IPS-20b (cell line): ENCODE results near the gene WDR77.

Experiments
- H3K27ac ChIP-seq: one replicate; pipeline ENCODE4 v1.5.1; 2013; ENCODE audit warnings: low read length
- H3K27me3 ChIP-seq: 2 replicates; pipeline ENCODE4 v1.6.1; 2013; ENCODE audit warnings: mild to moderate bottlenecking, low read length, inconsistent platforms; ENCODE audit not compliant: insufficient read depth
- H3K36me3 ChIP-seq: 2 replicates; pipeline ENCODE4 v1.6.1; 2013; ENCODE audit warnings: low read depth, mild to moderate bottlenecking, inconsistent platforms, low read length, moderate library complexity; ENCODE audit not compliant: insufficient read depth
- H3K4me1 ChIP-seq: 2 replicates; pipeline ENCODE4 v1.6.1; 2013; ENCODE audit warnings: mild to moderate bottlenecking, control low read depth, inconsistent platforms, low read length, moderate library complexity; ENCODE audit not compliant: insufficient read depth
- H3K4me3 ChIP-seq: 2 replicates; pipeline ENCODE4 v1.5.1; 2013; ENCODE audit warnings: mild to moderate bottlenecking, low read length, inconsistent platforms
- H3K9ac ChIP-seq: 2 replicates; pipeline ENCODE4 v1.6.1; 2013; ENCODE audit warnings: low read depth, mild to moderate bottlenecking, inconsistent platforms, low read length, moderate library complexity
- H3K9me3 ChIP-seq: 2 replicates; pipeline ENCODE4 v1.6.1; 2013; ENCODE audit warnings: mild to moderate bottlenecking, low read depth, low read length, inconsistent platforms; ENCODE audit not compliant: insufficient read depth

The WDR77 gene

DNA sequence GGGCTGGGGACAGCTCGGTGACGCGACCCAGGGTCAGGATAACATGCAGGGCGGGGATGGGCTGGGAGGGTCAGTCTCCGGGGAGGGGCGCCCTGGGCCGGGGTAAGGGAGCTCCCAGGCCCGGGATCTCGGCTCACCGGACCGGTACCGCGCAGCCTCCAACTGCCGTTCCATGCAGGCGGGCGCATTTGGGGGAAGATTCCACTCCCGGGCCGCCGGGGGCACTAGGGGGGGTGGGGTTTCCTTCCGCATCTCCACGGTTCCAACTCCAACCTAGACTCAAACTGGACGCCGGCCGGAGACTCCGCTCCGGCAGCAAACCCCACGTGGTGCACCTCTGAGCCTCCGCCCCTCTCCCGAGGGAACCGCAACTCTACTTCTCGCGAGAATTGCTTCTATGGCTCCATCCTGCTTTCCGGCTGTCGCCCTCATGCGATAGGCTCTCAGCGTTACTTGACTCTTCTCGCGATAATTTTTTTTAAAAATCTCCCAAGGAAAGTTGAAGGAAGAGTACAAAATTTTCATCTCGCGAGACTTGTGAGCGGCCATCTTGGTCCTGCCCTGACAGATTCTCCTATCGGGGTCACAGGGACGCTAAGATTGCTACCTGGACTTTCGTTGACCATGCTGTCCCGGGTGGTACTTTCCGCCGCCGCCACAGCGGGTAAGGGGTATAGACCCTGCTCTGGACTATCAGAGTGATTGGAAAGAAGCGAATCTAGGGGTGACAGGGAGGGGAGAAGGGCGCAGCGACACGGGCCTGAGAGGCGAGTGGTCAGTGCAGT is at the start of gene WDR77, which contains the start of gene ATP5PB:
Gene WDR77 (minus strand): TSS at position 339 of the 785 bp plus-strand sequence. CDS start 87 bp downstream, at position 252.
Gene ATP5PB (plus strand): TSS at position 547 of the 785 bp plus-strand sequence. CDS start 78 bp downstream, at position 625.
- peaks cover 8% of the 10 kb centered on the region for H3K4me1 ChIP-seq
- peak within 1 kb of the TSS; percentile 87 for H3K4me3 ChIP-seq
- peaks cover 61% of the 10 kb centered on the region for H3K36me3 ChIP-seq
- H3K9me3 ChIP-seq, result no peaks in the 10 kb centered on the region
- no peaks in the 10 kb centered on the region for H3K27me3 ChIP-seq
- peak within 1 kb of the TSS; percentile 9 for H3K27ac ChIP-seq
- peak within 1 kb of the TSS; percentile 91 for H3K9ac ChIP-seq

DNA sequence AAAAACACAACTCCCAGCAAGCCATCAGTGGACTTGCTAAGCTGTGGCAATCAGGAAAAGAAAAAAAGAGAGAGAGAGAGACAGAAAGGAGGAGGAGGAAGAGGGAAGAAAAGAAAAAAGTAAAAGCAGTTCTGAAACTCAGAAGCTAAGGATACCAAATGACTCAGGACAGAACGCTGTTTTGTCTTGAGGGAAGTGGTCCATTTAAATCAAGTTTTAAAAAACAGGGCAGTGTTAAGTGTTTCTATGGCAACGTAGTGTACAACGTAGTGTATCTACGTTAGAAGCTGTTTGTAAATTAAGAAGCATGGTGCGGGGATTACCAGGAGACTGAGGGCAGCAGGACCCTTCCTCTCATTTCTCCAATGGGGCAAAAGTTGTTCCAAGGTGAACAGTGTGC is 48.5 kb upstream of the WDR77 start:
- Histone ChIP-seq H3K36me3 (no peaks in the 10 kb centered on the region), H3K27ac (no peak overlapping the region), H3K9me3 (no peaks in the 10 kb centered on the region), H3K9ac (no peak overlapping the region), H3K4me1 (no peaks in the 10 kb centered on the region), H3K4me3 (no peak overlapping the region), H3K27me3 (no peaks in the 10 kb centered on the region)

DNA sequence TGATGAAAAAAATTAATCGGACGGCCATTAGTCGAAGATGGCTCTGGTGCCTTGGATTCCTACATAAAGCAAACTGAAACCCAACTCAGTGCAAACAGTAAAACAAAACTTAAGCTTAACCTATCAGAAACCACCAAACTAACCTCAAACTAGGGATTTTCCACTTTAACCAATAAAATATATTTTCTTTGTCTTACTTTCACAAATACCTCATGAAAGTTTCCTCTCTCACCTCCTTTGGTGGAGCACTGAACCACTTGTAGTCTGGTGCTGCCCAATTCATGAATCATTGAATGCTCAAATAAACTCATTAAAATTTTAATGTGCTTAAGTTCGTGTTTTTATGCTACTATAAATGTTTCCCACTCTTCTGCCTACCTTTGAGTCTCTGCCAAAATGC is 47.3 kb upstream of the WDR77 start:
- H3K9me3 ChIP-seq, result no peaks in the 10 kb centered on the region
- H3K27me3 ChIP-seq, result no peaks in the 10 kb centered on the region
- H3K27ac ChIP-seq, result no peak overlapping the region
- H3K36me3 ChIP-seq, result no peaks in the 10 kb centered on the region
- no peak overlapping the region for H3K9ac ChIP-seq
- H3K4me1 ChIP-seq, result no peaks in the 10 kb centered on the region
- no peak overlapping the region for H3K4me3 ChIP-seq

DNA sequence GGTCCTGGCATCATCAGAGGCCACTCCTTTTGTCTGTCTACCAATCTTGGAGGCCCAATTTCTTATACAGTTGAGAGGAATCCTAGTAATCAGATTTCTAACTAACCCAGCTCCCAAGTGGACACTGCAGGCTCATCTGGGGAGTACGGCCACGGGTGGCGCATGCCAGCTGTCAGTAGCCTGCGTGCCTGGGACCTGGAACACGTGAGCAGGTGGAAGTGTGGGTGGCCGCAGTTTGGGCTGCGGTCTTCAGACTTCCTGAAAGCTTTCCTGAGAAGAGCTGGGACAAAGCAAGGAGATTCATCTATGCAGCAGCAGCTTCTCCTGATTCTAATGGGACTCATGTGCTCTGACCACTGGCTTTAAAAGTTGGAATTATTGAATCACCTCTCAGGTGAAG is 42.0 kb upstream of the WDR77 start:
- H3K27me3 ChIP-seq, result no peaks in the 10 kb centered on the region
- H3K36me3 ChIP-seq, result no peaks in the 10 kb centered on the region
- no peak overlapping the region for H3K4me3 ChIP-seq
- no peak overlapping the region for H3K9ac ChIP-seq
- no peaks in the 10 kb centered on the region for H3K9me3 ChIP-seq
- H3K27ac ChIP-seq, result no peak overlapping the region
- no peaks in the 10 kb centered on the region for H3K4me1 ChIP-seq

DNA sequence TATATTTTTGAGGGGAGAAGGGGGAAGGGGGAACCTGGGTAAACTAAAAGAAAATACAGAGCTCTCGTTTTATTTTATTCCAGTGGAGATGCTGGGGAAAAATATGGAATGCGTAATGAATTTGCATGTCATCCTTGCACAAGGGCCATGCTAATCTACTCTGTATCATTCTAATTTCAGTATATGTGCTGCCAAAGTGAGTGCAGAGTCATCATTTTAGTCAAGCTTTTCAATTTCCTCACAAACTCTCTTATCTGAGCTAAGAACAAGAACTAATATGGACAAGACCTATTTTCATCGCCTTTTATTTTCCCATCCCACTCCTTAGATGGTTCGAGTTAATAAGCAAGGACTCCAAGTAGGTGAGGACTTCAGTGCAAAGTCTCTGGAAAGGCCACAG is 41.2 kb upstream of the WDR77 start:
- Histone ChIP-seq H3K9ac (no peak overlapping the region), H3K4me3 (no peak overlapping the region), H3K9me3 (no peaks in the 10 kb centered on the region), H3K27me3 (no peaks in the 10 kb centered on the region), H3K27ac (no peak overlapping the region), H3K4me1 (no peaks in the 10 kb centered on the region), H3K36me3 (no peaks in the 10 kb centered on the region)

DNA sequence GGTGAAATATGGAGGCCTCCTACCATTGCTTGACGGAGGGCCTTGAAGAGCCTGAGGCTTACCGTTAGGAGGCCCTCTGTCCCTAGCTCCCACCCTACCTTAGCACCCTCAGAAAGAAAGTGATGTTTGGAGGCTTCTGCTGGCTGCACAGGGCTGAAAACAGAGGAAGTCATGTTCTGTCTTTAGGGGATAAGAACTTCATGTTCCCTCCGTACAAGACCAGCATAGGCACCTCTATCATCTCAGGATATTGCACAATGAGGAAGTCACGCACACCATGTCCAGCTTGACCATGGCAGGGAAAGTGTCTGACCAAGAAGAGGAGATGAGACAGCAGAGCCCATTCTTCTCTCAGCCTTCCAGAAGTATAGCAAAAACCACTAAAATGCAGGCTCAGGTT is 40.5 kb upstream of the WDR77 start:
- no peaks in the 10 kb centered on the region for H3K27me3 ChIP-seq
- no peak overlapping the region for H3K27ac ChIP-seq
- H3K9me3 ChIP-seq, result no peaks in the 10 kb centered on the region
- H3K9ac ChIP-seq, result no peak overlapping the region
- no peaks in the 10 kb centered on the region for H3K36me3 ChIP-seq
- no peaks in the 10 kb centered on the region for H3K4me1 ChIP-seq
- no peak overlapping the region for H3K4me3 ChIP-seq

DNA sequence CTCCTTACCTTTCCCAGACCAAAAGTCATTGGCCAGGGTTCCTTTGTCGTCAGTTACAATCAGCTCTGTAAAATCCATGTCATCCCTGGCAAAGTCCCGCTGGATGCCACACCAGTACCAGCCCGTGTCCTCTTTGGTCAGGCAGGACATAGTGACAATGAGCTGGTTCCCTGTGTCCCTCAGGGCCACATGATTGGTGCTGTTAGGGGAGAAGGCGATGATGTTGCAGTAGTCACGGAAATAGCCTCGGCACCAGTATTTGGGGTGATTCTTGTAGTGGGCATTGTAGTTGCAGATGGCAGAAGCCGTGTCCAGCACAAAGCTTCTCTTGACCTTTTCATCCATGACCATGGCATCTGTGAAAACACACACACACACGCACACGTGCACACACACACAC is 39.6 kb upstream of the WDR77 start:
- Histone ChIP-seq H3K27me3 (no peaks in the 10 kb centered on the region), H3K27ac (no peak overlapping the region), H3K9ac (no peak overlapping the region), H3K4me1 (no peaks in the 10 kb centered on the region), H3K4me3 (no peak overlapping the region), H3K9me3 (no peaks in the 10 kb centered on the region), H3K36me3 (no peaks in the 10 kb centered on the region)

DNA sequence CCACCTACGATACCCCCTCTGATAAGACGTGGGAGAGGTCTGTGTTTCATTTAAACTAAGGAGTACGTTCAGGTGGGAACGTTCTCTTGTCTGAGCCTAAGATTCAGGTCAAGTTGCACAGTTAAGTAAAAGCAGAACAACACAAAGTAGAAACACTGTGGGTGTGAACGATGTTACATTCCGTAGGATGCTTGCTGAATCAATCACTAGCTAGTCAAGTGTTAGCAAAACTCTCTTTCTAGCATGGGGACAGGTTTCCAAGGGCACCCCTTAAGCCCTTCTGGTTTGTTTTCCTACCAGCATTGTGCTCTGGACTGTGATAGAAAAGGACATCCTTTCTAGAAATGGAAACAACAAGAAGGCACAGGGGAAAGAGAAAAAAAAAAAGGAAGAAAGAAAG is 38.1 kb upstream of the WDR77 start:
- Histone ChIP-seq H3K27ac (no peak overlapping the region), H3K9ac (no peak overlapping the region), H3K4me3 (no peak overlapping the region), H3K9me3 (no peaks in the 10 kb centered on the region), H3K4me1 (no peaks in the 10 kb centered on the region), H3K27me3 (no peaks in the 10 kb centered on the region), H3K36me3 (no peaks in the 10 kb centered on the region)

DNA sequence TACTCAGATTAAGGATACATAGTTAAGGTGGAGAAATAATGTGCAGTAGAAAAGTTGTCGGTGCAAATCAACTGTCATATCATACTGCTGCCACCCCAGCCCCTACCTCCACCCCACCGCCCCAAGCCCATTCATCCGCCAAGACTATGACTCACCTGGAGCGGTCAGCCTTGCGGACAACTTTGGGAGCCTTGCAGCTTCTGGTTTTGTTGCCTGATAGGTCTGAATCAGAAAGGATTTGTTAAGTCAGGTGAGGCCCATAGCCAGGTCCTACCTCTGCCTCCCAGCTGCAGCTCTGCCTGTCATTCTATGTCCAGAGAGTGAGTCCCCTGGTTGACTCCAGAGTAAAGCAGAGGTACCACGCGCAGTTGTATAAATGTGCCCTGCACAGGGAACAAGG is 37.4 kb upstream of the WDR77 start:
- Histone ChIP-seq H3K27ac (no peak overlapping the region), H3K27me3 (no peaks in the 10 kb centered on the region), H3K4me3 (no peak overlapping the region), H3K9ac (no peak overlapping the region), H3K4me1 (no peaks in the 10 kb centered on the region), H3K9me3 (no peaks in the 10 kb centered on the region), H3K36me3 (no peaks in the 10 kb centered on the region)

DNA sequence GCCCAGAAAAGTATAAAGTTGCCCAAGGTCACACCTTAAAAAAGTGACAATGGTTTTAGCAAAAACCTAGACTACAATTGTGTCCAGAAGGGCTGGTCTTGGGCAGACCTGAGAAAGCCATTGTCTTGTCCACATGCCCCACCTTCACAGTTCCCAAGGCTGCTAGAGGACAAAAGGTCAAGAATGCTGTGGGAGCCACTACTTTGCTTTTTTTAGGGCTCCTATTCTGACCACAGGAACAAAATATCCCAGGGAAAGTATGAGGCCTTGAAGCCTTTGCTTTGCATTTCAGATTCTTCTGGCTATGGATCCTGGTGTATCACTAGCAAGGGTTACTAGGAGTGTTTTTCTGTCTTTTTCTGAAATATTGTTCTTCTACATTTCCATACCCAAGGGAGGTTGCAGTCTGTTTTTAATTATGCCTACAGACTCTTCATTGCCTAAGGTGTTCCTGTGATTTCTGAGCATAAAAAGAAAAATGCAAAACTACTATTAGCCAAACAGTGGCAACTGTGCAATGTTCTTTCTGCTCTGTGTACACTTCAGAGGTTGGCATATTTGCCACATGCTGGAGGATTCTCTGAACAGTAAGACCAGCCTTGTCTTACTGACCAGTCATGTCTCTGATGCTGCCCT is 35.5 kb upstream of the WDR77 start:
- H3K9me3 ChIP-seq, result no peaks in the 10 kb centered on the region
- no peak overlapping the region for H3K4me3 ChIP-seq
- H3K4me1 ChIP-seq, result no peaks in the 10 kb centered on the region
- no peak overlapping the region for H3K27ac ChIP-seq
- H3K36me3 ChIP-seq, result no peaks in the 10 kb centered on the region
- no peak overlapping the region for H3K9ac ChIP-seq
- H3K27me3 ChIP-seq, result no peaks in the 10 kb centered on the region

DNA sequence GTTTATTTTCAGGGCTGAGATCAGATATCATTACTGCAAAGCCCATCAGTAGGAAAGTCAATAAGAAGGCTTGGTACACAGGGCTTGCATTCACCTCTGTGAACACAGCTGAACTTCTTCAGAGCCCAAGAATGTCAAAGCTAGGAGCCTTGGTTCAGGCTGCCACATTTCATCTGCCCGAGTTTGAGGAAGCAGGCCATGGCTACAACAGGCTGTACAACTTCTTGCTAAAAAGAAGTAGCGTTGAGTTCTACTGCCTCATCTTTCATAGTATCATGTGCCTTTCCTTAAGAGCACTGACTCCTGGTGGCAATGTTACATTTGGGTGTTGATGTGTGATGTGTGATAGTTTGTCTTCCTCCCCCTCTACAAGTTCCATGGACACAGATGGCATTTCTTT is 34.8 kb upstream of the WDR77 start:
- H3K27ac ChIP-seq, result no peak overlapping the region
- no peaks in the 10 kb centered on the region for H3K27me3 ChIP-seq
- H3K9ac ChIP-seq, result no peak overlapping the region
- H3K9me3 ChIP-seq, result no peaks in the 10 kb centered on the region
- H3K4me1 ChIP-seq, result no peaks in the 10 kb centered on the region
- no peak overlapping the region for H3K4me3 ChIP-seq
- H3K36me3 ChIP-seq, result no peaks in the 10 kb centered on the region

DNA sequence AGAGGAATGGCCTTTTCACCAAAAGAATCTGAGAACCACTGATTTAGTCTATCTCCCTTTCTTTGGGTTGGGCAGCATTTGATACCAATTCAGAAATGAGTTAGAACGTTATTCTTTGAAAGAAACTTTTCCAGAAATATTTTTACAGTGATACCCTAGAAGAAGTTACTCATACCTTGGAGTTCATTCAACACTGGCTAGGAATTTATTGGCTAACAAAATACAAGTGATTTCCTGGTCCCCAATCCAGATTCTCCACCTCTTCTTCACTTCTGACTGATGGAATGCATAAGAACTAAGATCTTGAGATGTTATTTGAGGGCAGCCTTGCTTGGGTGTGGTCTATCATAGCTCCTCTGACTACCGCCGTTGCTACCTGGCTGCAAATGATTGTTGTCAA is 34.1 kb upstream of the WDR77 start:
- no peaks in the 10 kb centered on the region for H3K36me3 ChIP-seq
- H3K4me1 ChIP-seq, result no peaks in the 10 kb centered on the region

More for the DNA sequence above, 34.1 kb upstream of the WDR77 start:
- Histone ChIP-seq H3K9ac (no peak overlapping the region), H3K27me3 (no peaks in the 10 kb centered on the region), H3K9me3 (no peaks in the 10 kb centered on the region), H3K4me3 (no peak overlapping the region), H3K27ac (no peak overlapping the region)
